Left forelimb (tissue), 1 donor: ENCODE data around the gene MRPL48.
"Not testable (repeated sequence)": the region's sequence is repeated elsewhere in the genome, so short reads cannot be mapped to it uniquely, and the experiment has no call there.

ENCODE experiments used
- DNase-seq: peaks from one replicate; pipeline ENCODE4 v3.0.0-alpha.2; 2018; ENCODE audit warnings: low spot score

Gene MRPL48

DNA sequence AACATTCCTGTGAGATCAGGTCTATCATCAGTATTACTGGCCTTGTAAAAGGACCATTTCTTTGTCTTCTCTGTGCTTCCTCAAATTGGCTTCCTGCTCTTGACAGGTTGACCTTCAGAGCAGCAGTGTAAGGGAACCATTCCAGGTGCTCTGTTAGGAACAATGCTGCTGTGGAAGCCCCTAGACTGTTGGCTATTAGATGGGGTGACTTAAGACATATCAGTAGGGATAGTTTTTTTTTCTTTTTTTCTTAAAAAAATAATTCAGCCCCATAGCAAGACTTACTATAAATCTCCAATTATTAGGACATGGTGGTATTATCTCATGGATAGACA lies 51.4 kb downstream of the MRPL48 start:
- DNase-seq: no peak

DNA sequence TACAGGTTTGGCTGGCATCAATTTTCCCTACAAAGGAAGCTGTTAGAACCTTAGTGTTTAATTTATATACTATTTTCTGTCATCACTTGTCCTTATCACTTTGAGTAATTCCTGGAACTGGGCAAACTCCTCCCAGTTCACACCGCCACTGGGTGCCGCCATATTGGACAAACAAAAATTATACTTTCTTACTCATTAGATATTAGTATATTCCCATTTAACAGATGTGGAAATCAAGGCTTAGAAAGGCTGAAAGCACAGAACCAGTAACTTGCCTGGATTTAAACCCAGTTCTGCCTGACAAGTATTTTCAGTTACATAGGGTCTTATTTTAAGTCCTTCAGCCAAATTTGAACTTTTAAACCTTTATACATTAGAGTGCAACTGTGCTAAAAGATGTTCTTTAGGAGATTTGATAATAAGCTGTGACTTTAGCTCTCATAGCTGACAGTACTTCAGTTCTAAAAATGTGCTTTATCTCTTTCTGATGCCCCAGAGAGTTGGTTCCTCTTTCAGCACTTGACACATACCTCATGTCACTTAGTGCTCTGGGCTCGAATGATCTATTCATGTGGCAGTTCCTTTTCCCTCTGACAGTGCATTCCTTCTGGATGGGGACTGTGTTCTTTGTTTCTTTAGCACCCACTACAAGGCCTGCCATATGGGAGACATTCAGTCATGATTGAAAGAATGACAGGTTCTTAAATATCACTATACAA lies 63.5 kb downstream of the MRPL48 start:
- DNase-seq: no peak

- DNase-seq: no peak
These were observed 64.4 kb downstream of the MRPL48 start for GRCh38 chr11:73852049-73852448.

DNA sequence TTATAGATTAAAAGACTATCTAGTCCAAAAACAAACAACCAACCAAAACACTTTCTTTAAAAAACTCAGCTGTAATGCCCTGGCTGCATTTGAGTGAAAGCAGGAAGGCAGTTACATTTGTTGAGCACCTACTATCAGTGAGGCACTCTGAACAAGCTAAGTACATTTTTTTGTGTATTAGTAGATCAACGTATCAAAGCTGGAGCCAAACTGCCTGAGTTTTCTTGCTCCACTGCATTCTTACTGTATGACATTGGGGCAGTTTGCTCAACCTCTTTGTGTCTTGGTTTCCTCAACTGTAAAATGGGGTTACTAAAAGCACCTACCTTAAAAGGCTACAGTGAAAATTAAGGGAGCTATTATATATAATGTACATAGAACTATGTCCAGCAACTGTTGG lies 67.0 kb downstream of the MRPL48 start:
- no peak for DNase-seq

- DNase-seq: no peak
These were observed 68.4 kb downstream of the MRPL48 start for GRCh38 chr11:73856031-73856567.

- no peak for DNase-seq
These were observed 72.0 kb downstream of the MRPL48 start for GRCh38 chr11:73859671-73860070.

GRCh38 chr11:73860202-73860601 lies 72.5 kb downstream of the MRPL48 start:
- DNase-seq: no peak

GRCh38 chr11:73862986-73863385 lies 75.3 kb downstream of the MRPL48 start:
- DNase-seq: no peak

GRCh38 chr11:73866095-73866579 lies 78.5 kb downstream of the MRPL48 start:
- DNase-seq: no peak

DNA sequence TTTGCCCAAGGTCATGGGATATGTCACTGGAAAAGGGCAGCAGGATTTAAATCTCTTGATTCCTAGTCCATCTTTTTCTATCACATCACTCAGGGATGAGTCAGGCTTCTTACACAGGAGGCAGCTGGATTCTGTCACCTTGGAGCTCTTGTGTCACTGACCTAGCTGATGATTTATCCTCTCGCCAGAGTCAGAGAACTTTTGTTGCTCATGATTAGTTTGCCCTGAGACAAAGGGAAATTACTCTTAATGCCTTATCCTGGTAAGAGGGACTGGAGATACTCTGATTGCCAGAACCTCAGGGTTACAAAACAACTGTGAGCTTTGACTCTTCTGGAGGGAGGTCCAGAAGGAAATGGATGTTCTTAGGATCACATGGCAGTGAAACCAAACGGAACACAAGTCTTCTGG lies 78.9 kb downstream of the MRPL48 start:
- DNase-seq: no peak

GRCh38 chr11:73869332-73869949 lies 81.8 kb downstream of the MRPL48 start:
- no peak for DNase-seq

GRCh38 chr11:73870261-73870660 lies 82.6 kb downstream of the MRPL48 start:
- DNase-seq: no peak

GRCh38 chr11:73872749-73873357 lies 85.2 kb downstream of the MRPL48 start:
- DNase-seq: no peak

- DNase-seq: no peak
These were observed 87.7 kb downstream of the MRPL48 start for GRCh38 chr11:73875380-73875779.

DNA sequence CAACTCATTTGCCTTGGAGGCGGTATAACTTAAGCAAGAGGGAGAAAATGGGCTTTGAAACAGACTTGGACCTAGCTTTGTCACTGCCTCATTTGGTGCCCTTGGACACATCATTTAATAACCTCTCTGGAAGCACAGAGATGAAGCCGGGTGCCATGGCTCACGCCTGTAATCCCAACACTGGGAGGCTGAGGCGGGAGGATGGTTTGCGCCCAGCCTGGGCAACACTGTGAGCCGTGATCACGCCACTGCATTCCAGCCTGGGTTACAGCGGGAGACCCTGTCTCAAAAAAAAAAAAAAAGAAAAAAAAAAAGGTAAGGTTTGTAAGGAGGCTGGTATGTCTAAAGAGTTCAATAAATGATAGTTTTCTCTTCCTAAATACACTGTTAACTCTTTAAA lies 88.2 kb downstream of the MRPL48 start:
- DNase-seq: no peak

DNA sequence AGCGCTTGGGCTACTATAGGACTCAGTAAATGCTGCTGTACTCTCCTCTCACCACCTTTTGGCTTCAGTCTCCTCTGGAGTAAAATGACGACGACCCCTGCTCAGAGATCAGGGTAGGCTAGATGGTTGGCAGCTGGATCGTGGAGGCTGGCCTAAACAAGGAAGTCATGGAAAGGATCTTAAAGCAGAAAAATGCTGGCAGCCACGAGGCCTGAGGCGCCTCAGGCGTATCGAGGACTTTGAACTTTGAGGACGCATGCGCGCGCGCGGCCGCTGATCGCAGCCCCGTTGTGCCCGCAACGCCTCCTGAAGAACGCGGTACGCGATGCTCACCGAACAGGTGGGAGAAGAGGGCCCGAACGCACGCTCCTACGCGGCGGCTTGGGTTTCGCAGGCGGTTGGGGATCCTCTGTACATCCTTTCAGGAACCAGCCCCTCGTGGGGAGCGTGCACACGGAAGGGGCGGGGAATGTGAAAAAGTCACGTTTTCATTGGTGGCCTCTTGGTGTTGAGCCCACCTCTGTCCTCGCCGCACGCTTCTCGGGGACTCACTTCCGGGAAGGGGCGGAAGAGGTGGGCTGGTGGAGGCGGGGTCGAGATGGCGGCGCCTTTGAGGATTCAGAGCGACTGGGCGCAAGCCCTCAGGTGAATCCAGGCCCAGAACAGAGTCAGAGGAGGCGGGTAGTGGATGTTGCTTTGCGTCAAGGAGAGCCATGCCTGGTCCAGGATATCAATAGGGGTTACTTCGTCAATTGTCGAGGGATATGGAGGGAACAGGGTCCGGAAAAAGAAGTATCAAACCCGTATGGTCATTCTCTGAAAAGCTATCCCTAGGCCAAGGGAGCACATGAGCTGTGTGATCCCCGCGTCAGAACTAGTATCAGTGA lies 89.0 kb downstream of the MRPL48 start, which contains the start of the genes COA4 and PAAF1:
TSS of gene COA4 (minus strand) at position 423 of the 887 bp plus-strand sequence. CDS start 3,468 bp downstream, outside the sequence.
TSS of gene PAAF1 (plus strand) at position 576 of the 887 bp plus-strand sequence. CDS start at position 599, 23 bp downstream.
- peak; percentile 97 for DNase-seq

- DNase-seq: no peak
These were observed 91.1 kb downstream of the MRPL48 start for GRCh38 chr11:73878771-73879170.

GRCh38 chr11:73880449-73880848 lies 92.8 kb downstream of the MRPL48 start:
- DNase-seq: not testable (repeated sequence)

DNA sequence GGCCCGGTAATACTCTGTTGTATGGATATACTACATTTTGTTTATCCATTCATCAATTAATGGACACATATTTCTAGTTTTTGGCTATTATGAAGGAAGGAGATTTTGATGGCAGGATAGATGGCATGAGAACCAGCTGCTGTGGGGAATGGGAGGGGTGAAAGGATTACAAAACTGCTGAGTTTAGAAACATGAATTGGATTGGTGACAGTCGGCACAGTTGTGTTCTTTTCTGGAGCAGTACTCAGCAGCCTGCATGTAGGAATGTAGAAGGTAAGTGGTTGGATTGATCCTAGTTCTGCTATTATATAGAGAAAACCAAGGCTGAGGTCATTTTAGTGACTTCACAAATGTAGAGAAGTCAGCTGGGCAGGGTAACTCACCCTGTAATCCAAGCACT lies 96.2 kb downstream of the MRPL48 start:
- no peak for DNase-seq

DNA sequence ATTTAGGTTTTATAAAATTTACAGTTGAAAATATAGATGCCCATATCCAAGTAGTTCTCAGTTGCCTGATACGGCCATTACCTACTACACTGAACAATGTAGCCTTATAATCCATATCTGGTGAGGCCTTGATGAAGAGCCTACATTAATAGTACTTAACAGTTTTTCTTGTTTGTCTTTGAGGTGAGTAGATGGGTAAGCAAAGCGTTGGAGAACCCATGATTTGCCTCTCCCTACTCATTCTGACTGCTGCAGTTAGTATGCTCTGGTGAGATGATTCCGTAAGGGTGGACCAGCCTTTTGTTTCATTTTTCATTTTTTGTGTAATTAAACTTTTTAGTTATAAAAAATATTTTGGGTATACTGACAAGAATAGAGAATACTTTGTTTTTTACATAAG lies 100.6 kb downstream of the MRPL48 start:
- no peak for DNase-seq

DNA sequence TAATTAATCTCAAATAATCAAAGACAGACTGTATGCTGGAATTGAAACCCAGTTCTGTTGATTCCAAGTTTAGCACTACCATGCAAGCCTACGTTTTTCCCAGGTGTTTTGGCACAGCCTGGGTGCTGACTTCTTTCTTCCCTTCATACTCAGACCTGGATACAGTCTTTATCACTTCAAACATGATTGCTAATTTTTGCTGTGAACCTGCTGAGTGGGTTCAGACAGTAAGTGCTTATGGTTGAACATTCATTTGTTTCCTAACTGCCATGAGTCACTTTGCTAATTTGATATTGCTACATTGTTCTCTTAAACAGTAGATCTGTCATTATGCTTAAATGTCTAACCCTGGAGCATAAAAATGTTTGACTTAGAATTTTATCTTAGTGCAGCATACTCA lies 101.3 kb downstream of the MRPL48 start:
- DNase-seq: no peak

GRCh38 chr11:73889536-73889935 lies 101.9 kb downstream of the MRPL48 start:
- DNase-seq: no peak
